ENCODE results near the gene PIP5K1C. TPM values are rescaled to one million over a fixed set of nuclear protein-coding genes. Genes with fewer than 3 reads are reported as not detected.

The PIP5K1C gene
- total and polyA plus RNA-seq, 9 of the 15 experiments (the other 6 are each of a cell fraction or from before 2014, with no cell fraction given), result 0.38 to 22.1 (median 4.1) TPM

DNA sequence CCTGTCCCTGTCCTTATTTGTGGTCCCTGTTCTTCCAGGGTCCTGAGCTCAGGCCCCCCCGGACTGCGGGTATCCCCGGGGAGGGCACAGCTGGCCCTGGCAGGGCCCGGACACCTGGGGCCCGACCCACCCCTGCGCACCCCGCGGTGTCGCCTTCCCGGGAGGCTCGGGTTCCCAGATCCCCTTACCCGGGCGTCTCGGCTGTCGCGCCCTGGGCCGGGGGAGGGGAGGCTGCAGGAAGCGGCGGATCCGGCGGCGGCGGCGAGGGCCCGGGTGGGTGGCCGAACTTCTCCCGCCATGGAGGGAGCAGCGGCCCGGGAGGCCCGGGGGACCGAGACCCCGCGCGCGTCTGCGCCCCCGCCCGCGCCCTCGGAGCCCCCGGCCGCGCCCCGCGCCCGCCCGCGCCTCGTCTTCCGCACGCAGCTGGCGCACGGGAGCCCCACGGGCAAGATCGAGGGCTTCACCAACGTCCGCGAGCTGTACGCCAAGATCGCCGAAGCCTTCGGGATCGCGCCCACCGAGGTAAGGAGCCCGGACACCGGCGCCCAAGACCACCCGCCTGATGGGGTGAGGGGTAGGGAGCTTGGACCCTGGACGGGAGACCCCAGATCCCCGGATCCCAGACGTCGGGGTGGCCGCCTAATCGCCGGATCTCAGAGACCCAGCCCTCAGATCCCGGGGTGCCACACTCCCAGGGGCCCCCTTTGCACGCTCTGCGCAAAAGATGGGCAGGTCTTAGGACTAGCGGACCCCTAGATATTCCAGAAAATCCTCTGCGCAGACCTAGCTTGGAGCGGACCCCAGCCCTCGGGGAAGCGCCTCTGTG lies 114.8 kb downstream of the PIP5K1C start, which contains the start of gene GIPC3 (continued):
- TF ChIP-seq, protein P1, sequence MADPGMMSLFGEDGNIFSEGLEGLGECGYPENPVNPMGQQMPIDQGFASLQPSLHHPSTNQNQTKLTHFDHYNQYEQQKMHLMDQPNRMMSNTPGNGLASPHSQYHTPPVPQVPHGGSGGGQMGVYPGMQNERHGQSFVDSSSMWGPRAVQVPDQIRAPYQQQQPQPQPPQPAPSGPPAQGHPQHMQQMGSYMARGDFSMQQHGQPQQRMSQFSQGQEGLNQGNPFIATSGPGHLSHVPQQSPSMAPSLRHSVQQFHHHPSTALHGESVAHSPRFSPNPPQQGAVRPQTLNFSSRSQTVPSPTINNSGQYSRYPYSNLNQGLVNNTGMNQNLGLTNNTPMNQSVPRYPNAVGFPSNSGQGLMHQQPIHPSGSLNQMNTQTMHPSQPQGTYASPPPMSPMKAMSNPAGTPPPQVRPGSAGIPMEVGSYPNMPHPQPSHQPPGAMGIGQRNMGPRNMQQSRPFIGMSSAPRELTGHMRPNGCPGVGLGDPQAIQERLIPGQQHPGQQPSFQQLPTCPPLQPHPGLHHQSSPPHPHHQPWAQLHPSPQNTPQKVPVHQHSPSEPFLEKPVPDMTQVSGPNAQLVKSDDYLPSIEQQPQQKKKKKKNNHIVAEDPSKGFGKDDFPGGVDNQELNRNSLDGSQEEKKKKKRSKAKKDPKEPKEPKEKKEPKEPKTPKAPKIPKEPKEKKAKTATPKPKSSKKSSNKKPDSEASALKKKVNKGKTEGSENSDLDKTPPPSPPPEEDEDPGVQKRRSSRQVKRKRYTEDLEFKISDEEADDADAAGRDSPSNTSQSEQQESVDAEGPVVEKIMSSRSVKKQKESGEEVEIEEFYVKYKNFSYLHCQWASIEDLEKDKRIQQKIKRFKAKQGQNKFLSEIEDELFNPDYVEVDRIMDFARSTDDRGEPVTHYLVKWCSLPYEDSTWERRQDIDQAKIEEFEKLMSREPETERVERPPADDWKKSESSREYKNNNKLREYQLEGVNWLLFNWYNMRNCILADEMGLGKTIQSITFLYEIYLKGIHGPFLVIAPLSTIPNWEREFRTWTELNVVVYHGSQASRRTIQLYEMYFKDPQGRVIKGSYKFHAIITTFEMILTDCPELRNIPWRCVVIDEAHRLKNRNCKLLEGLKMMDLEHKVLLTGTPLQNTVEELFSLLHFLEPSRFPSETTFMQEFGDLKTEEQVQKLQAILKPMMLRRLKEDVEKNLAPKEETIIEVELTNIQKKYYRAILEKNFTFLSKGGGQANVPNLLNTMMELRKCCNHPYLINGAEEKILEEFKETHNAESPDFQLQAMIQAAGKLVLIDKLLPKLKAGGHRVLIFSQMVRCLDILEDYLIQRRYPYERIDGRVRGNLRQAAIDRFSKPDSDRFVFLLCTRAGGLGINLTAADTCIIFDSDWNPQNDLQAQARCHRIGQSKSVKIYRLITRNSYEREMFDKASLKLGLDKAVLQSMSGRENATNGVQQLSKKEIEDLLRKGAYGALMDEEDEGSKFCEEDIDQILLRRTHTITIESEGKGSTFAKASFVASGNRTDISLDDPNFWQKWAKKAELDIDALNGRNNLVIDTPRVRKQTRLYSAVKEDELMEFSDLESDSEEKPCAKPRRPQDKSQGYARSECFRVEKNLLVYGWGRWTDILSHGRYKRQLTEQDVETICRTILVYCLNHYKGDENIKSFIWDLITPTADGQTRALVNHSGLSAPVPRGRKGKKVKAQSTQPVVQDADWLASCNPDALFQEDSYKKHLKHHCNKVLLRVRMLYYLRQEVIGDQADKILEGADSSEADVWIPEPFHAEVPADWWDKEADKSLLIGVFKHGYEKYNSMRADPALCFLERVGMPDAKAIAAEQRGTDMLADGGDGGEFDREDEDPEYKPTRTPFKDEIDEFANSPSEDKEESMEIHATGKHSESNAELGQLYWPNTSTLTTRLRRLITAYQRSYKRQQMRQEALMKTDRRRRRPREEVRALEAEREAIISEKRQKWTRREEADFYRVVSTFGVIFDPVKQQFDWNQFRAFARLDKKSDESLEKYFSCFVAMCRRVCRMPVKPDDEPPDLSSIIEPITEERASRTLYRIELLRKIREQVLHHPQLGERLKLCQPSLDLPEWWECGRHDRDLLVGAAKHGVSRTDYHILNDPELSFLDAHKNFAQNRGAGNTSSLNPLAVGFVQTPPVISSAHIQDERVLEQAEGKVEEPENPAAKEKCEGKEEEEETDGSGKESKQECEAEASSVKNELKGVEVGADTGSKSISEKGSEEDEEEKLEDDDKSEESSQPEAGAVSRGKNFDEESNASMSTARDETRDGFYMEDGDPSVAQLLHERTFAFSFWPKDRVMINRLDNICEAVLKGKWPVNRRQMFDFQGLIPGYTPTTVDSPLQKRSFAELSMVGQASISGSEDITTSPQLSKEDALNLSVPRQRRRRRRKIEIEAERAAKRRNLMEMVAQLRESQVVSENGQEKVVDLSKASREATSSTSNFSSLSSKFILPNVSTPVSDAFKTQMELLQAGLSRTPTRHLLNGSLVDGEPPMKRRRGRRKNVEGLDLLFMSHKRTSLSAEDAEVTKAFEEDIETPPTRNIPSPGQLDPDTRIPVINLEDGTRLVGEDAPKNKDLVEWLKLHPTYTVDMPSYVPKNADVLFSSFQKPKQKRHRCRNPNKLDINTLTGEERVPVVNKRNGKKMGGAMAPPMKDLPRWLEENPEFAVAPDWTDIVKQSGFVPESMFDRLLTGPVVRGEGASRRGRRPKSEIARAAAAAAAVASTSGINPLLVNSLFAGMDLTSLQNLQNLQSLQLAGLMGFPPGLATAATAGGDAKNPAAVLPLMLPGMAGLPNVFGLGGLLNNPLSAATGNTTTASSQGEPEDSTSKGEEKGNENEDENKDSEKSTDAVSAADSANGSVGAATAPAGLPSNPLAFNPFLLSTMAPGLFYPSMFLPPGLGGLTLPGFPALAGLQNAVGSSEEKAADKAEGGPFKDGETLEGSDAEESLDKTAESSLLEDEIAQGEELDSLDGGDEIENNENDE (IDR thresholded peaks at IDR 0.05; ENCODE audit: low read depth, low read length), result no peak
- TF ChIP-seq SETDB1 (IDR thresholded peaks at IDR 0.05; ENCODE audit: low read length), result no peak
- TF ChIP-seq REST (IDR thresholded peaks at IDR 0.05; ENCODE audit: borderline replicate concordance), result no peak
- 0 out of 2 replicates have a peak, but pooled peaks have one; percentile 18 for TF ChIP-seq REST (CRISPR knock-in tag; IDR thresholded peaks at IDR 0.05; ENCODE audit: low read depth)
- TF ChIP-seq FUS (optimal IDR thresholded peaks at IDR 0.05; ENCODE audit: low read depth, low read length), result no peak
